ENCODE results near the gene ATP5ME. TPM values are rescaled to one million over a fixed set of nuclear protein-coding genes. Genes with fewer than 3 reads are reported as not detected.
A peak's percentile ranks its signal among the peaks of the same experiment; 100 is the strongest.

ATP5ME gene
- total RNA-seq, 1 donor from 2014 or later: 203 TPM

DNA sequence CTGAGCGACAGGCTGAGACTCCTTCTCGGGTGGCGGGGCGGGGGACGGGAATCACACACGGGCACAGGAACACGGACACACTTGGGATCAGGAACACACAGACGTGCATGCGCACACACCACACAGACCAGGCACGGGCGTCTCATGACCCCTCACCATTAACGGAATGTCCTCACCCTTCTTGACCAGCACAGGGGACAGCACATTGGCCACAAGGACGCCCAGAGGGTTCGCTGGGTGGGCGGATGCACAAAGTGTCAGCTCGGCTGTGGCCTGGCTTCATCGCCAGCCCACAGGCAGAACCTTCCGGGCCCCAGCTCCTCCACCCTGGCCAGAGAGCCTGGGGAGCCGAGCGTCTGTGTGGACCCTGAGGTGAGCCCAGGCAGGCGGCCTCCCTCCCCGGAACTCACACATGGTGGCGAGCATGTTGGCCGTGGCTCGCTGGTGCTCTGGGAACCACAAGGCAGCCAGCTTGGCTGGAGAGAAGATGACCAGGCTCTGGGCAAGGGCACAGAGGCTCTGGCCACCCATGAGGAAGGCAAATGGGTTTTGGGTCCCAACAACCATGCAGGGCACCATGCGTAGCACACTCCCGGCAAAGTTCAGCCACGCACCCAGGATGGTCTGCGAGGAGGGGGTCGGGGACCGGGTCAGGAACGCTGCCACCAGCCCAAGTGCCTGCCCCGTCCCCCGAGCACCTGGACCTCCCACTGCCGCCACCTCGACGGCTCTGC lies 11.8 kb upstream of the ATP5ME start:
- ATAC-seq: no peak
- DNase-seq (ENCODE audit: low spot score): no peak

DNA sequence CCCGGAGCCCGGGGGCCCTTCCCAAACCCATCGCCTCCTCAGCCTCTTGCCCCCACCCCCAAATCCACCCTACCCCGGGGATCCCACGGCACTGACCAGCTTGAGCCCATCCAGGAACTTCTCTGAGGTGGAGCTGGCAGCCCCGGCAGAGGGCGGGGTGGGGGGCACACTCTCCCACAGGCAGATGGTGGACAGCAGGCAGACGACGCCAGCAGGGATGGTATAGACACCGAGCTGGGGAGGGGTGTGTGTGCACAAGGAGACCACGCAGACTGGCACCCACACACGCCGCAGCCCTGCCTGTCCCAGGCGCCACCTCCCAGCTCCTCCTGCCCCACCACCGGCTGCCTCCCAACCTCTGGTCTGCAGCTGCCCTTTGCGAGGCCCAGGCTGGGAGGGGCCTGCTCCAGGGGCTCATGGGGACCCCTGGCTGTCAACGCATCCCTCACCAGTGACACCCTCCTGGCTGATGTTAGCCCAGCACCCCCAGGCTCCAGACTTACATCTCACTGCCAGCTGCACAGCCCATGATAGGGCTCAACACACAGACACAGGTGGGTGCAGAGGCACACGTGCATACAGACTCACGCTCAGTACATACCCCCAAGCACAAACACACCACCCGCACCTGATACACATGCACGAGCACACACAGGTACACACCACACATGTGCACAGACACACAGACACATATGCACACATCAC lies 10.7 kb upstream of the ATP5ME start:
- DNase-seq (ENCODE audit: low spot score): no peak
- no peak for ATAC-seq

DNA sequence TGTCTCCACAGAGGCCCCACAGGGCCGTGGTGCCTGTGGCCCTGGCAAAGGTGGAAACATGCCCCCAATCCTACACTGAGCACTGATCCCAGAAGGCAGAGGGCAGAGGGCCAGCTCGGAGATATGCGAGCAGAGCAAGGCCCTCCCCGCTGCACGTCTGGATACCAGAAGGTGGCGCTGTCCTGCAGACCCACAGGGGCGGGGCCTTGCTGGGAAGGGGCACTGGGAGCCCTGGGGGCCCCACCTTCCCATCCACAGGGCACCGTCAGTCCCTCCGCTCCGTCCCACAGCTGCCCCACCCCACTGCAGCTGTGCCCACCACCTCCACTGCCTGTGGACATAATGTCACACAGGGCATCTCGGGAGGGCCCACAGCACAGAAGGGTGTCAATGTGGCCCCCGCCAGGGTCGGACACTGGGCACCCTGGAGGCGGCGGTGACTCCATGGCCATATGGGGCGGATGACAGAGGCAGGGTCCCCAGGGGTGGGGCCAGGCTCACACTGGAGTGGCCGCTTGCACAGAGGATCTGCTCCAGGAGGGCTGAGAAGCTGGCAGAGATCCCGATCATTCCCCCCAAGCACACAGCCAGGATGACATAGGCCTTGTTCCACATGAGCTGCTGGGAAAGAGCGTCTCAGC lies 10.0 kb upstream of the ATP5ME start:
- no peak for DNase-seq (ENCODE audit: low spot score)

DNA sequence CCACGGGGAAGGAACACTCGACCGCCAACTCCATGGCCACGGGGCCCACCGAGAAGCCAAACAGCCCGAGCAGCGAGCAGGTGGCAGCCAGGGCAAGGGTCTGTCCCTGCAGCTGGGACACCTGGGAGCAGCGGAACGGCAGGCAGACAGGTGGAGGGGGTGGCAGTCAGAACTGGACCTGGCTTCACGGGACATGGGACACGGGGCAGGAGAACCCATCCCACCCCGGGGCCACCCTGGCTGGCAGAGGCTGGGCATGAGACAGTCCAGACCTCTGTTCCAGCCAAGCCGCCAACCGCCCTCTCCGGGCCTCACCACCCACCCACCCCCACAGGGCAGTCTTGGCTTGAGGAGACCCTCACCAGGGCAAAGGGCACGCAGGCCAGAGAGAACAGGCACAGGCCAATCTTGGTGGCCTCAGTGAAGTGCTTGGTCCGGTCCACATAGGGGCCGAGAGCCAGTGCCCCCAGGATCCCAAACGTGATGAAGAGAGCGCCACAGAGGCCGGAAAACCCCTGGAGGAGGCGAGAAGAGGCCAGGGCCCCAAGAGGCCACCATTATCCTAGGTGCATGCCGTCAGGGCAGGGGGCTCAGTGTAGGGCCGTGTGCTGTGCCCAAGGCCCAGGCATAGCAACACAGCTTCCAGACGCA lies 9.3 kb upstream of the ATP5ME start:
- ATAC-seq: no peak
- DNase-seq (ENCODE audit: low spot score): no peak

More for the DNA sequence above, 10.0 kb upstream of the ATP5ME start:
- ATAC-seq: peak; percentile 14

DNA sequence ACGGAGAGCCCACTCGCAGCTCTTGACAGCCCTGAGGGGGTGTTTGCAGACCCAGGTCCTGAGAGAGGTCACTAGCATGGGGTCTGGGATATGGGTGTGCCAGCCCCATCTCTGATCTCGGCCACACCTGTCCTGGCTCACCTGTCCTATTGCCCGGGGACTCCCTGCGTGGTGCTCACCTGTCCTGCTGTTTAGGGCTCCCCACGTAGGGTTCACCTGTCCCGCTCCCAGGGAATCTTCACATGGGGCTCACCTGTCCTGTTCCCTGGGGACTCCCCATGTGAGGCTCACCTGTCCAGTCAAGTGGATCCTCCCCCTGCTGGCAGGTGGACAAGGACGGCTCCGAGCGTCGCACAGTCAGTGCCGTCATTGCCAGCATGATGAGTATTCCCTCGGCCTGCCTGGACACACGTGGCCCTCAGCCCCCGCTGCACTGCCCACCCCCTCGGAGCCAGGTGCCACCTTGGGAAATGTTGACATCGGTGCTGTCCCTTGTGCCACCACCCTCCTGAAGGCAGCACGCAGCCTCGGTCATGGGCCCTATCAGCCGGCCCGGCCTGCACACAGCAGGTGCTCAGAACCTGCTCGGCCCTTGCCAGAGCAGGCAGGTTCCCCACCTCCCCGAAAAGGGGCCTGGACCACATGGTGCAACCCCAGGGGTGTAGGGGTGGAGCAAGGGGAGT lies 8.6 kb upstream of the ATP5ME start:
- no peak for DNase-seq (ENCODE audit: low spot score)
- no peak for ATAC-seq

DNA sequence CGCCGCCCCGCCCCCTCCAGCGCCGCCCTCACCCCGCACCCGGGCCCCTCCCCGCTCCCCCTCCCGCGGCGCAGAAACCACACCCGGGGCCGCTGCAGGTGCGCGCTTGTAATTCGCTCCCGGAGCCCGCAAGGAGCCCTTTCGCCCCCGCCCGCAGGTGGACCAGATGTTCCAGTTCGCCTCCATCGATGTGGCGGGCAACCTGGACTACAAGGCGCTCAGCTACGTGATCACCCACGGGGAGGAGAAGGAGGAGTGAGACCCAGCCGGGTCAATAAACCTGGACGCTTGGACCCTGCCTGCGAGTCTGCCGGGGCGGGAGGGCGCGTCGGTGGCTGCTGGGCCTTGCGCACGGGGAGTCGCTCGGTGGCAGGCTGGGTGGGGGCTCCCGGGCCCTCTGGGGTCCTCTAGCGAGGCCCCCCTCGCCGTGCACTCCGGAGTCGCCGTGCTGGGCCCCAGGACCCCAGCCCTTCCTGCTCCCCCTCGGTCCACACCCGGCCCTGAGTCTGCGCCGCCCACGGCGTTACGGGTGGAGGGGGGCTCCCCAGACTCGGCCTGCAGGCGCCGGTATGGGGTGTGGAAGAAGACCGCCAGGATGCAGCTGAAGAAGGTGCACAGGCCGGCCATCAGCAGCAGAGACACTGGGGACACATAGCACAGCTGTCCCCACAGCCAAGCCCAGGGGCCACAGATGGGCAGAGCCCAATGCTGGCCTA lies 7.8 kb upstream of the ATP5ME start:
- ATAC-seq (no peak), DNase-seq (ENCODE audit: low spot score) (no peak)

DNA sequence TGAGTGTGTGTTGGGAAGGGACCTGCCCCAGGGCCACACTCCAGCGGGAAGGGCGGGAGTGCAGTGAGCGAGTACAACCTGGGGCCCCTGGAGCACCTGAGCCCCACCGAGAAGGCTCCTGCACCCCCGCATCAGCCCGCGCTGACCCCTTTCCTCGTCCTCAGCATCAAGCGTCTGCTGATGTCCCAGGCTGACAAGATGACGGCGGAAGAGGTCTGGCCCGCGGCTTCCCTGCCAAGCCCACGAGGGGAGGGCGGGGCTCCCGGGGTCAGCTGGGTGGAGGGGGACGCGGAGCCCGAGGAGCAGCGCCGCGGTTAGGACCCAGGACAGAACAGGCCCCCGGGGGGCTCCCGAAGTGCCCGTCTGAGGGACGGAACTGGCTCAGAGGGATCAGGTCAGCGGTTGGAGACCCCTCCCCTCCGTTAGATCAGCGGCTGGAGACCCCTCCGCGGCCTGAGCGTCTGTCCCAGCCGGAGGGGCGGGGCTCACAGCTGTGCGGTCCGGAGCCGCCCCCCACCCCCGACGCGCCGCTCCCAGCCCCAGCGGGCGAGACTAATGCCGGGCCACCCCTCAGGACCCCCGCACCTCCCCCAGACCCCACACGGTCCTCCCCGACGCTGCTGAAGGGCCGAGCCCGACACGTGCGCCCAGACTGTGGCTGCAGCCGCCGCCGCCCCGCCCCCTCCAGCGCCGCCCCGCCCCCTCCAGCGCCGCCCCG lies 7.0 kb upstream of the ATP5ME start:
- DNase-seq (ENCODE audit: low spot score) (no peak), ATAC-seq (peak; percentile 8)

DNA sequence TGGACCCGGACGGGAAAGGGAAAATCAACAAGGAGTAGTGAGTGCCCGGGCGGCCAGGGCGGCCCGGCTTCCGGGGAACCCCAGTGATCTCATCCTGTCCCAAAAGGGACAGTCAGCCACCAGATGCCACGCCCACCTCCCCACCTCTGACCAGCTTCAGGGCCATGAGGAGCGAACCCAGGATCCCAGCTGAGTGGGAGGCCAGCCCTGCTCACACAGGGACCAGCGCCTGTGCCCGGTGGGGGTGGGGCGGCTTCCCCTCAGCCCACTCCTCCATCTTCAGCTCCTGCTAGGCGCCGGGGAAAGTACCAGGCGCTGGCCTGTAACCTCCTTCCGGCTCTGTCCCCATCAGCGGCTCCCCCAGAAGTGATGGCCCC lies 6.5 kb upstream of the ATP5ME start:
- ATAC-seq (no peak), DNase-seq (ENCODE audit: low spot score) (no peak)

DNA sequence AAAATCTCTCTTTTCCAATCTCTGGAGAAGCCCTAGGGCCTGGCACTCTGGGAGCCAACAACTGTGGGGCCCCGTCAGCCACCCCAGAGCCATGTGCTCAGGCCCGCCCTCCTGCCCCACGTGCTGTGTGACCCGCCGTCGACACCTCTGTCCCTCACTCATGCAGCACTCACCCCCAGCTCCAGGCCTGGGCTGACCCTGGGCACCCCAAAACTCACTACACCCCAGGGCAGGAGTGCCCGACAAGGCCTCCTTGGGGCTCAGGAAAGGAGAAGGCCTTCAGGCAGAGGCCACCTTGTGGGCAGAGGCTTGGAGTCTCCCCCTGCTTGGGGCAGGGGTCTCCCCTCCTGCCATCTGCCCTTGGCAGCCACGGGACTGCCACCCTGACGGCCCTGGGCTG lies 6.0 kb upstream of the ATP5ME start:
- DNase-seq (ENCODE audit: low spot score): no peak

DNA sequence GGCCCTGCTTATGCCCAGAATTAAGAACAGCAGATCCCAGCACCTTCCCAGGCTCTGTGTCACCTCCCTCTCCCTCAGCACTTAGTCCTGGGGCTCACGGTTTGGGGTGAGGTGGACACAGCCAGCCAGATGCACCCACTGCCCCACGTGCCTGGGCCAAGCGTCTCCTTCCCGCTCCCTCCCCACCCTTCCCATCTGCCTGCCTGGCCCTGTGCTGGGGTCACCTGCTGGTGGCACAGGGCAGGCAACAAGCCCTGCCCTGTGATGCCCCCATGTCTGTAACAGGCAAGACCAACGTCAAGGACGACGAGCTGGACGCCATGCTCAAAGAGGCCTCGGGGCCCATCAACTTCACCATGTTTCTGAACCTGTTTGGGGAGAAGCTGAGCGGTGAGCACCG lies 5.6 kb upstream of the ATP5ME start:
- no peak for DNase-seq (ENCODE audit: low spot score)
- no peak for ATAC-seq

More for the DNA sequence above, 6.0 kb upstream of the ATP5ME start:
- ATAC-seq: no peak

DNA sequence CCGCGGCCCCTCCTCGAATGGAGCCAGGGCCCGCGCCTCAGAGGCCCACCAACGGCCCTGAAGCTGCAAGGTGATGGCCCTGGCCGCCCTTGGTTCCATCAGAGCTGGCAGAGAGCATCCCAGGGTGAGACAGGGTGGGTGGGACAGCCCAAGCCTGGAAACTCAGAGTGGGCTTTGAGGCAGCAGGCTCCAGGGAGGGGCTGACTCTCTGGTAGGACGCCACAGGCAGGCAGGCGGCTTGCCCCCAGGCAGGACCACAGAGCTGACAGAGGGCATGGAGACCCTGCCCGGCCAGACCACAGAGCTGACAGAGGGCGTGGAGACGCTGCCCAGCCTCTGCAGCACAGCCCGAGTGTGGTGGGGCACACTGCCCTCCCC lies 5.0 kb upstream of the ATP5ME start:
- no peak for DNase-seq (ENCODE audit: low spot score)
- ATAC-seq: no peak

DNA sequence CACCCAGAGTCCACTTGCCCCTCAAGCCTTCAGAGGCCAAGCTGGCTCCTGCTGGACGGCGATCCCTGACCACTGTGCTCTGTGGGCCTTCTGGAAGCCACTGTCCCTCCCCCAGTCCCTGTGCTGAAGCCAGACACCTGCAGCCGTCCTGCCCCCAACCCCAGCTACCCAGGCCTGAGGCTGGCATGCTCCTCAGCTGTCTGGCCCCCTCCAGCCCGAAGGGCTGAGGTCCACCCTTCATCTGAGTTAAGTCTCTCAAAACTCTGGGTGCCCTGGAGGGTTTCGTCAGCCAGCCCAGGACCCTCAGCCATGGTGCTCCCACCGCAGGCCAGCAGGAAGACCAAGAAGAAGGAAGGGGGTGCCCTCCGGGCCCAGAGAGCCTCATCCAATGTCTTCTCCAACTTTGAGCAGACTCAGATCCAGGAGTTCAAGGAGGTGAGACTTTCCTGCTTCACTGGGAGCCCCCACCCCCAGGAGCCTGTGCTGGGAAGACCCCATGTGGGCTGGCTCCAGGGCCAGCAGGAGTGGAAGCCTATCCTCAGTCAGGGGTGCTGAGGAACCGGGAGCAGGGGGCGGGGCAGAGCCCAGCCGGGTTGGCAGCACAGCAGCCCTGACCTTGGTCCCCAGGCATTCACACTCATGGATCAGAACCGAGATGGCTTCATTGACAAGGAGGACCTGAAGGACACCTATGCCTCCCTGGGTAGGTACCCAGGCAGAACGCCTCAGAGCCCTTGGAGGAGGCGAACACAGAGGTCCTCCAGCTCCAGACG lies 4.4 kb upstream of the ATP5ME start:
- ATAC-seq (no peak), DNase-seq (ENCODE audit: low spot score) (no peak)

DNA sequence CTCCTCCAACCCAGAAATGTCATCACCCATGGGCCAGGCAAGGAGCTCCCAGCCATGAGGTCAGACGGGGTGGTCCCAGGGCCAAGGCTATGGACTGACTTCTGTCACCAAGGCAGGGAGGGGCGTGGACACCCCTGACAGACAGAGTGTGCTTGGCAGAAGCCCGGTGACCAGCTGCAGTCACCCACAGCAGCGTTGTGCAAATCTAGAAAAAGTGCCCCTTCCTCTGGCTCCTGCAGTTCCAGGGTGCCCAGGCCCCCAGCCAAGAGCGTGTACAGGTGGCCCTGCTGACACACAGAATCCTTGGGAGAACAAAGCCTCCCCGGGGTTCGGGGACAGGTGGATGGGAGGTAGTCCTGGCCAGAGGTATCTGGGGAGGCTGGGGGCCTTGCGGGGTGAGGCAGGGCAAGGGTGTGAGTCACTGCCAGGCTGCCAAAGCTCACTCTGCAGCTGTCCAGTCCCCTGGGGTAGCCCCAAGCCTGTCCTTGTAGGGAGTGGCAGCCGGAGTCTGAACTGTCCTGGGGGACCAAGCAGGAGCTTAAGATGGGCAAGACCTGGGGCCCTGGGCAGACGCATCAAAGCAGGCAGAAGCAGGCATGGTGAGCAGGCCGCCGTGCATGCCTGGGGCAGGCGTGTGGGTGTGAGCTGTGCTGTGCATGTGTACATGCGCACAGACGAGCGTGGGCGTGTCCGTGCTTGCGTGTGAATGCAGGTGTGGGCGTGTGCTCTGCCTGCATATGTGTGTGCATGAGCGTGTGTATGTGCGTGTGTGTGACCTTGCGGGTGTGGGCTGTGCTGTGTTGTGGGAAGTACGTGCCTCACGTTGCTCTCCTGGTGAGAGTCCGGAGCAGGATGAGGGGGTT lies 3.6 kb upstream of the ATP5ME start:
- no peak for DNase-seq (ENCODE audit: low spot score)
- no peak for ATAC-seq

DNA sequence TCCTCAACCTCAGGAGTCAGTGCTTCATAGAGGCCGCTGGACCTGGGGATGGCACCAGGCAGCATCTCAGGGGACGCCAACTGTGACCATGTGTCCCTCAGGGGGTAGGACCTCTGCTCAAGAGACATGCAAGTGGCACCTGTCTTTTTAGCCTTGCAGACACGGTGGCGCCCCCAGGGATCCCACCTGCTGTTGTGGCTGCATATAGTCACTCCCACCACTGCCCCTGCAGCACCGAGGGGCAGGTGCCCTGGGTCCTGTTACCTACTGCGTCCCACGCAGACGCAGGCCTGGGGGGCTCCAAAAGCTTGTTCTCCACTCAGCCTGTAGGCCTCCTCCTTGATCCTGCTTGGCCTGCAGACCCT lies 2.8 kb upstream of the ATP5ME start:
- ATAC-seq (no peak), DNase-seq (ENCODE audit: low spot score) (no peak)

DNA sequence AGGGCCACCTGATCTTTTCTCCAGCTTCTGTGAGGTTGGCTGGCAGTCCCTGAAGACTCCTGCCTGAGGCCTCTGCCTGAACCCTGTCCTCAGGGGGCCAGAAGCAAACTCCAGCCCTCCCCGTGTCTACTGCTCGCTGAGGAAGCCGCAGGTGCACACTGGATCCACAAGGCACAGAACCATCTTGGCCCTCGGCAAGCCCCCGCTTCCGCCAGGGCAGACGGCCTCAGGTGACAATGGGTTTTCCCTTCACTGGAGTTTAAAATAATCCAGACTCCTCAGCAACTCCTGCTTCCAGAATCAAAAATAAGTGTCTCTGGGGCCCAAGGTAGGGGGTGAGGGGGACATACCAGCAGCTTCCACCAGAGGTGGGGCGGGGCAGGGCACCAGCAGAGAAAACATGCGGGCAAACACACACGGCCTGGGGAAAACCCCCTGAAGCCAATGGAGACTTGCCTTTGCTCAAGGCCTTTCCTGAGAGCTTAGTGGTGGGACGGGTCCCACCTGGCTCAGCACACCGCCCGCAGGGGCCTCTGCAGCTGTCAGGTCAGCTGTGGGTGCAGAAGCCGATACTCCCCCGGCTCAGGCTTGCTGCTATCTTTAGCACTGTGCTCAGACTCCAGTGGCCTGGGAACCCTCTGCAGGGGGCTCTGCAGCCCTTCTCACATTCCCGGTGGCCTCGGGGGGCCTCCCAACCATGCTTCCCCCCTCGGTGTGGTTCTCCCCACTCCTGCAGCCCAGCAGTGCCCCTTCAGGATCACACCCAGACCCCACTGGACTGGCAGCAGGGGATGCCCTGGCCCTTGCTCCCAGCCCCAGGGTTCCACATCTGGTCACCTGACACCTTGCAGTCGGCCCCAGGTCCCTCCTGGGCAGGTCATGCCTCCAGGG lies 2.1 kb upstream of the ATP5ME start:
- ATAC-seq: no peak

DNA sequence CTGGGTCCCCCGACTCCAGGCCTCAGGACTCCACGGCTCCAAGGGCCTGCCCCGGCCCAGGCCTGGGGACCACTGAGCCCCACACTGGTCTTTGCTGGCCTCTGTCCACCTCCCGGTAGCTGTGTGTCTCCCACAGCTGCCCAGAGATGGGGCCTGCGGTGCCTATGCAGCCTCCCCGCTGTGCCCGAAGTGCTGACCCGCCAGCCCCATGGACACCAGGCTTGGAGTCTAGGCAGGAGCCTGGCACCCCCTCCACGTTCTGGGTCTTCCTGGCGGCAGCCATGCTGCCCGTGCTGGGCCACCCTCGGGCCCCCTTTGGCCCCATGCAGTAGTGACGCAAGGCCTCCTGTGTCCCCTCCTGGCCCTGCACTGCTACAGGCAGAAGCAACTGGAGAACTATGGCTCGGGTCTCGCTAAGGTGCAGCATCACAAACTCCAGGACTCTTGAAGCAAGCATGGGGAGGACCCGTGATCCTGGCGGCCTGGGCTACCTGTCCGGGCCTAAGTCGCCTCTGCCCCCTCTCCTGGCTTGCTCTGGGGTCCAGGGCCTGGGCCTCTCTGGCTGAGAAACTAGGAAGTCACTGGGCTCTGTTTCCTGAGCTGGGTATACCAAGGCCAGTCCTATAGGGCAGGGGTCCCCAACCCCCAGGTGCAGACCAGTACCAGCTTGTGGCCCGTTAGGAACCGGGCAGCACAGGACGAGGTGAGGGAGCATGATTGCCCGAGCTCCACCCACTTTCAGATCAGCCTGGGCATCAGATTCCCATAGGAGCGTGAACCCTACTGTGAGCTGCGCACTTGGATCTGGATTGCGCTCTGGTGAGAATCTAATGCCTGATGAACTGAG lies 1.2 kb upstream of the ATP5ME start:
- DNase-seq (ENCODE audit: low spot score) (no peak), ATAC-seq (peak; percentile 1)

More for the DNA sequence above, 2.1 kb upstream of the ATP5ME start:
- no peak for DNase-seq (ENCODE audit: low spot score)

Measured in left lobe of liver (tissue), 2 donors.